Measurements from ENCODE around the gene METRN. TPM values are rescaled to one million over a fixed set of nuclear protein-coding genes. Genes with fewer than 3 reads are reported as not detected.
A peak's percentile ranks its signal among the peaks of the same experiment; 100 is the strongest.

Gene METRN
- total and polyA plus RNA-seq, 4 experiments from 2014 or later: 6.9 to 18.8 (median 8.0) TPM

- H3K4me1 ChIP-seq (ENCODE audit: insufficient read depth, low read length): peaks cover 39% of the 10 kb centered on the region
- Mint-ChIP-seq H3K4me1 (peaks cover 17 to 55% (median 32%) of the 10 kb centered on the region in 4 donors), H3K27me3 (no peaks in the 10 kb centered on the region), H3K9me3 (peaks cover 0 to 4% (median 0%) of the 10 kb centered on the region in 8 donors), H3K4me3 (peak overlapping the region in 7 of 8 donors; percentile 12 to 72 (median 36)), H3K36me3 (peaks cover 0 to 9% of the 10 kb centered on the region in 2 donors), H3K27ac (peak overlapping the region in 6 of 7 donors; percentile 9 to 91 (median 56))
- H3K36me3 ChIP-seq (ENCODE audit: insufficient read depth, low read length): no peaks in the 10 kb centered on the region
- no peak overlapping the region for H3K4me3 ChIP-seq (ENCODE audit: low read length in 2 of 2)
- H3K9me3 ChIP-seq (ENCODE audit: control insufficient read depth in 1 of 2, low read length in 2 of 2): no peaks in the 10 kb centered on the region
- ChIA-PET CTCF (ENCODE audit: partially characterized antibody) (interaction anchor here (1.9 kb wide), 1 partner anchor 20 kb away, joined by 6 read pairs; no protein-coding TSS in a partner anchor), POLR2A (ENCODE audit: partially characterized antibody) (interaction anchor here (1.2 to 8.0 kb wide), 4 partner anchors 10 to 56 kb away, joined by 4 to 212 read pairs (median 93); partner anchors contain the start of genes ANTKMT, CCDC78, HAGHL and JMJD8)
- intact Hi-C loops (cut with micrococcal nuclease): no loop called here
- no peak for DNase-seq
- H3K27me3 ChIP-seq (ENCODE audit: insufficient read depth, low read length): no peaks in the 10 kb centered on the region
- H3K27ac ChIP-seq (ENCODE audit: low read depth, low read length): no peak overlapping the region
Observed at GRCh38 chr16:692356-693108, 22.4 kb upstream of the METRN start.

GRCh38 chr16:693364-693763 lies 21.6 kb upstream of the METRN start:
- Histone ChIP-seq H3K36me3 (ENCODE audit: insufficient read depth, low read length) (no peaks in the 10 kb centered on the region), H3K4me1 (ENCODE audit: insufficient read depth, low read length) (peaks cover 40% of the 10 kb centered on the region), H3K9me3 (ENCODE audit: control insufficient read depth in 1 of 2, low read length in 2 of 2) (no peaks in the 10 kb centered on the region), H3K4me3 (ENCODE audit: low read length in 2 of 2) (no peak overlapping the region), H3K27ac (ENCODE audit: low read depth, low read length) (no peak overlapping the region), H3K27me3 (ENCODE audit: insufficient read depth, low read length) (no peaks in the 10 kb centered on the region)
- Mint-ChIP-seq H3K27ac (peak overlapping the region in 3 of 7 donors; percentile 4 to 91 (median 57)), H3K36me3 (peaks cover 0 to 9% of the 10 kb centered on the region in 2 donors), H3K4me3 (peak overlapping the region in 2 of 8 donors; percentile 21), H3K9me3 (peaks cover 0 to 4% (median 0%) of the 10 kb centered on the region in 8 donors), H3K4me1 (peaks cover 17 to 59% (median 32%) of the 10 kb centered on the region in 4 donors), H3K27me3 (no peaks in the 10 kb centered on the region)
- ChIA-PET POLR2A (ENCODE audit: partially characterized antibody) (interaction anchor here (3.3 to 8.0 kb wide), 3 partner anchors 11 to 57 kb away, joined by 20 to 212 read pairs (median 166); partner anchors contain the start of genes ANTKMT, CCDC78, HAGHL and JMJD8), CTCF (ENCODE audit: partially characterized antibody) (interaction anchor here (1.9 kb wide), 1 partner anchor 19 kb away, joined by 6 read pairs; no protein-coding TSS in a partner anchor)
- no peak for DNase-seq
- intact Hi-C loops (cut with micrococcal nuclease): no loop called here

- Mint-ChIP-seq H3K4me3 (peak overlapping the region in 2 of 8 donors; percentile 21), H3K4me1 (peaks cover 16 to 60% (median 32%) of the 10 kb centered on the region in 4 donors), H3K27ac (peak overlapping the region in 3 of 7 donors; percentile 4 to 91 (median 57)), H3K27me3 (no peaks in the 10 kb centered on the region), H3K36me3 (peaks cover 0 to 9% of the 10 kb centered on the region in 2 donors), H3K9me3 (peaks cover 0 to 4% (median 0%) of the 10 kb centered on the region in 8 donors)
- Histone ChIP-seq H3K4me1 (ENCODE audit: insufficient read depth, low read length) (peaks cover 40% of the 10 kb centered on the region), H3K9me3 (ENCODE audit: control insufficient read depth in 1 of 2, low read length in 2 of 2) (no peaks in the 10 kb centered on the region), H3K4me3 (ENCODE audit: low read length in 2 of 2) (no peak overlapping the region), H3K27me3 (ENCODE audit: insufficient read depth, low read length) (no peaks in the 10 kb centered on the region), H3K27ac (ENCODE audit: low read depth, low read length) (no peak overlapping the region), H3K36me3 (ENCODE audit: insufficient read depth, low read length) (no peaks in the 10 kb centered on the region)
- ChIA-PET POLR2A (ENCODE audit: partially characterized antibody) (interaction anchor here (2.6 to 8.0 kb wide), 4 partner anchors 11 to 57 kb away, joined by 20 to 212 read pairs (median 94); partner anchors contain the start of genes ANTKMT, CCDC78, HAGHL and JMJD8), CTCF (ENCODE audit: partially characterized antibody) (interaction anchor here (1.9 kb wide), 1 partner anchor 19 kb away, joined by 6 read pairs; no protein-coding TSS in a partner anchor)
- DNase-seq: peak in 1 of 5 donors; percentile 38
- intact Hi-C loops (cut with micrococcal nuclease): no loop called here
Observed at GRCh38 chr16:693766-694165, 21.2 kb upstream of the METRN start.

- CTCF ChIA-PET (ENCODE audit: partially characterized antibody): interaction anchor here (1.9 to 2.3 kb wide), 2 partner anchors 18 to 91 kb away, joined by 6 to 8 read pairs; no protein-coding TSS in a partner anchor
- H3K27ac ChIP-seq (ENCODE audit: low read depth, low read length): peak overlapping the region; percentile 43
Observed at GRCh38 chr16:694187-694862, 20.6 kb upstream of the METRN start.

GRCh38 chr16:694863-695354 lies 20.0 kb upstream of the METRN start:
- H3K9me3 ChIP-seq (ENCODE audit: control insufficient read depth in 1 of 2, low read length in 2 of 2): no peaks in the 10 kb centered on the region
- H3K4me3 Mint-ChIP-seq: peak overlapping the region; percentile 20 to 84 (median 53)
- H3K27ac Mint-ChIP-seq: peak overlapping the region in 1 of 7 donors; percentile 38

More at GRCh38 chr16:694187-694862, 20.6 kb upstream of the METRN start:
- Mint-ChIP-seq H3K4me1 (peaks cover 16 to 60% (median 31%) of the 10 kb centered on the region in 4 donors), H3K4me3 (peak overlapping the region; percentile 47 to 86 (median 80)), H3K36me3 (peaks cover 0 to 9% of the 10 kb centered on the region in 2 donors), H3K27ac (peak overlapping the region in 4 of 7 donors; percentile 38 to 88 (median 74)), H3K9me3 (peaks cover 0 to 4% (median 0%) of the 10 kb centered on the region in 8 donors), H3K27me3 (no peaks in the 10 kb centered on the region)
- POLR2A ChIA-PET (ENCODE audit: partially characterized antibody): interaction anchor here (2.0 to 8.0 kb wide), 7 partner anchors 10 to 58 kb away, joined by 14 to 212 read pairs (median 23); partner anchors contain the start of genes ANTKMT, CCDC78, HAGHL and JMJD8
- Histone ChIP-seq H3K4me1 (ENCODE audit: insufficient read depth, low read length) (peaks cover 40% of the 10 kb centered on the region), H3K27me3 (ENCODE audit: insufficient read depth, low read length) (no peaks in the 10 kb centered on the region), H3K9me3 (ENCODE audit: control insufficient read depth in 1 of 2, low read length in 2 of 2) (no peaks in the 10 kb centered on the region), H3K4me3 (ENCODE audit: low read length in 2 of 2) (peak overlapping the region in 1 of 2 donors; percentile 49), H3K36me3 (ENCODE audit: insufficient read depth, low read length) (no peaks in the 10 kb centered on the region)
- DNase-seq: peak in 1 of 5 donors; percentile 22
- intact Hi-C loops (cut with micrococcal nuclease): no loop called here

GRCh38 chr16:695355-696089 lies 19.4 kb upstream of the METRN start:
- H3K36me3 Mint-ChIP-seq: peaks cover 0 to 7% of the 10 kb centered on the region in 2 donors
- ChIA-PET CTCF (ENCODE audit: partially characterized antibody) (interaction anchor here (0.7 to 2.3 kb wide), 9 partner anchors 9 to 116 kb away, joined by 3 to 8 read pairs (median 3); partner anchors contain the start of genes METRN and RHOT2), POLR2A (ENCODE audit: partially characterized antibody) (interaction anchor here (0.6 to 8.0 kb wide), 27 partner anchors 9 to 308 kb away, joined by 3 to 212 read pairs (median 6); partner anchors contain the start of genes ANTKMT, CAPN15, CCDC78 and CHTF18)
- peak overlapping the region; percentile 78 to 89 (median 84) for H3K4me3 Mint-ChIP-seq
- peak overlapping the region; percentile 61 to 87 (median 82) for H3K27ac Mint-ChIP-seq
- no peaks in the 10 kb centered on the region for H3K36me3 ChIP-seq (ENCODE audit: insufficient read depth, low read length)
- peak; percentile 73 to 81 (median 76) for DNase-seq
- intact Hi-C loops (cut with micrococcal nuclease): no loop called here
- no peaks in the 10 kb centered on the region for H3K9me3 ChIP-seq (ENCODE audit: control insufficient read depth in 1 of 2, low read length in 2 of 2)
- no peaks in the 10 kb centered on the region for H3K27me3 ChIP-seq (ENCODE audit: insufficient read depth, low read length)
- H3K27me3 Mint-ChIP-seq: no peaks in the 10 kb centered on the region
- peaks cover 42% of the 10 kb centered on the region for H3K4me1 ChIP-seq (ENCODE audit: insufficient read depth, low read length)
- H3K9me3 Mint-ChIP-seq: peaks cover 0 to 4% (median 0%) of the 10 kb centered on the region in 8 donors
- H3K4me3 ChIP-seq (ENCODE audit: low read length in 2 of 2): peak overlapping the region; percentile 58 to 78
- peaks cover 15 to 58% (median 26%) of the 10 kb centered on the region in 4 donors for H3K4me1 Mint-ChIP-seq
- no peak overlapping the region for H3K27ac ChIP-seq (ENCODE audit: low read depth, low read length)

More at GRCh38 chr16:694863-695354, 20.0 kb upstream of the METRN start:
- ChIA-PET POLR2A (ENCODE audit: partially characterized antibody) (interaction anchor here (0.6 to 8.0 kb wide), 21 partner anchors 9 to 299 kb away, joined by 3 to 212 read pairs (median 9); partner anchors contain the start of genes ANTKMT, CAPN15, CCDC78 and CHTF18), CTCF (ENCODE audit: partially characterized antibody) (interaction anchor here (0.7 to 2.3 kb wide), 7 partner anchors 9 to 116 kb away, joined by 3 to 8 read pairs (median 3); partner anchors contain the start of gene RHOT2)
- peaks cover 40% of the 10 kb centered on the region for H3K4me1 ChIP-seq (ENCODE audit: insufficient read depth, low read length)
- DNase-seq: no peak
- peak overlapping the region; percentile 43 for H3K27ac ChIP-seq (ENCODE audit: low read depth, low read length)
- H3K36me3 Mint-ChIP-seq: peaks cover 0 to 9% of the 10 kb centered on the region in 2 donors
- H3K4me1 Mint-ChIP-seq: peaks cover 16 to 60% (median 30%) of the 10 kb centered on the region in 4 donors
- peak overlapping the region; percentile 49 to 52 for H3K4me3 ChIP-seq (ENCODE audit: low read length in 2 of 2)
- no peaks in the 10 kb centered on the region for H3K27me3 ChIP-seq (ENCODE audit: insufficient read depth, low read length)
- no peaks in the 10 kb centered on the region for H3K36me3 ChIP-seq (ENCODE audit: insufficient read depth, low read length)
- H3K27me3 Mint-ChIP-seq: no peaks in the 10 kb centered on the region
- intact Hi-C loops (cut with micrococcal nuclease): no loop called here
- peaks cover 0 to 4% (median 0%) of the 10 kb centered on the region in 8 donors for H3K9me3 Mint-ChIP-seq
